GM23338 (cell line): Measurements from ENCODE around the gene CNBD2. TPM values are rescaled to one million over a fixed set of nuclear protein-coding genes. Genes with fewer than 3 reads are reported as not detected.

Experiments
- ATAC-seq: fragments of 200-7000 bp; cut with Tn5 transposase; 3 replicates; pipeline ENCODE4 v1.9.1; 2020
- DNase-seq: peaks from one replicate; pipeline ENCODE4 v3.0.0-alpha.2; 2015; ENCODE audit warnings: low spot score
- H2AFZ ChIP-seq: fragments of 200-600 bp; sonication (generic); 2 replicates; pipeline ENCODE4 v1.8.0; 2016; ENCODE audit warnings: antibody characterized with exemption, mild to moderate bottlenecking, moderate library complexity
- H3F3A ChIP-seq: fragments of 200-600 bp; sonication (generic); replicated peaks from 2 replicates; pipeline ENCODE4 v1.8.0; 2017; ENCODE audit warnings: antibody characterized with exemption, mixed run types, low read depth
- H3K27ac ChIP-seq: fragments of 200-600 bp; sonication (generic); 2 replicates; pipeline ENCODE4 v1.6.1; 2016; ENCODE audit warnings: low read depth
- H3K27me3 ChIP-seq: fragments of 200-600 bp; sonication (generic); 2 replicates; pipeline ENCODE4 v1.8.0; 2016; ENCODE audit warnings: mild to moderate bottlenecking, mixed run types, moderate library complexity; ENCODE audit not compliant: insufficient read depth
- H3K36me3 ChIP-seq: fragments of 200-600 bp; sonication (generic); 2 replicates; pipeline ENCODE4 v1.8.0; 2016; ENCODE audit warnings: mild to moderate bottlenecking; ENCODE audit not compliant: insufficient read depth
- H3K4me1 ChIP-seq: fragments of 200-600 bp; sonication (generic); 2 replicates; pipeline ENCODE4 v1.8.0; 2016; ENCODE audit warnings: mild to moderate bottlenecking, moderate library complexity; ENCODE audit not compliant: insufficient read depth
- H3K4me2 ChIP-seq: fragments of 200-600 bp; sonication (generic); 2 replicates; pipeline ENCODE4 v1.7.1; 2017; ENCODE audit warnings: mixed run types
- H3K4me3 ChIP-seq: fragments of 200-600 bp; sonication (generic); 2 replicates; pipeline ENCODE4 v1.6.1; 2016; ENCODE audit warnings: mixed run types
- H3K79me2 ChIP-seq: fragments of 200-600 bp; sonication (generic); replicated peaks from 2 replicates; pipeline ENCODE4 v1.8.0; 2017; ENCODE audit warnings: mild to moderate bottlenecking; ENCODE audit not compliant: insufficient read depth
- H3K9me2 ChIP-seq: fragments of 200-600 bp; sonication (generic); 2 replicates; pipeline ENCODE4 v1.8.0; 2017; ENCODE audit not compliant: insufficient read depth
- H4K20me1 ChIP-seq: fragments of 200-600 bp; sonication (generic); replicated peaks from 2 replicates; pipeline ENCODE4 v1.8.0; 2017; ENCODE audit warnings: mild to moderate bottlenecking; ENCODE audit not compliant: insufficient read depth
- H3K27ac Mint-ChIP-seq: 2 replicates; pipeline ENCODE4 v1.8.0; 2020; ENCODE audit warnings: inconsistent platforms, mild to moderate bottlenecking, moderate library complexity, mixed read lengths
- H3K27me3 Mint-ChIP-seq: 3 replicates; pipeline ENCODE4 v1.8.0; 2022; ENCODE audit warnings: low read depth, mild to moderate bottlenecking, moderate library complexity, mixed read lengths, inconsistent platforms; ENCODE audit not compliant: insufficient read depth, poor library complexity
- H3K36me3 Mint-ChIP-seq: 3 replicates; pipeline ENCODE4 v1.8.0; 2021; ENCODE audit warnings: low read depth, mild to moderate bottlenecking, inconsistent platforms, moderate library complexity, mixed read lengths
- H3K4me1 Mint-ChIP-seq: 3 replicates; pipeline ENCODE4 v1.8.0; 2020; ENCODE audit warnings: mild to moderate bottlenecking, inconsistent platforms, mixed read lengths
- H3K4me3 Mint-ChIP-seq: 3 replicates; pipeline ENCODE4 v1.8.0; 2021; ENCODE audit warnings: moderate library complexity, mild to moderate bottlenecking, inconsistent platforms, mixed read lengths
- H3K9me3 Mint-ChIP-seq: 3 replicates; pipeline ENCODE4 v1.8.0; 2020; ENCODE audit warnings: moderate library complexity, mild to moderate bottlenecking, inconsistent platforms, mixed read lengths
- CREB1 ChIP-seq: fragments of 250-450 bp; sonication (Bioruptor Pico); IDR thresholded peaks from 2 replicates; pipeline ENCODE4 v1.5.0; 2020; ENCODE audit warnings: low read depth, mild to moderate bottlenecking, moderate library complexity
- EZH2 ChIP-seq: fragments of 200-600 bp; sonication (generic); IDR thresholded peaks from one replicate; pipeline ENCODE4 v1.8.0; 2017; ENCODE audit warnings: antibody characterized with exemption, mild to moderate bottlenecking, low read depth; ENCODE audit not compliant: unreplicated experiment
- EZH2phosphoT487 ChIP-seq: fragments of 200-600 bp; sonication (generic); IDR thresholded peaks from one replicate; pipeline ENCODE4 v1.8.1; 2018; ENCODE audit warnings: antibody characterized with exemption; ENCODE audit not compliant: unreplicated experiment
- JUNB ChIP-seq: IDR thresholded peaks from one replicate; pipeline ENCODE4 v1.6.1; 2016; ENCODE audit warnings: antibody characterized with exemption; ENCODE audit not compliant: unreplicated experiment
- NANOG ChIP-seq: IDR thresholded peaks from 2 replicates; pipeline ENCODE4 v1.6.1; 2016; ENCODE audit warnings: antibody characterized with exemption, borderline replicate concordance
- POLR2AphosphoS5 ChIP-seq: IDR thresholded peaks from 2 replicates; pipeline ENCODE4 v1.6.1; 2016; ENCODE audit warnings: antibody characterized with exemption, low read depth
- STAT1 ChIP-seq: IDR thresholded peaks from one replicate; pipeline ENCODE4 v1.6.1; 2016; ENCODE audit warnings: antibody characterized with exemption; ENCODE audit not compliant: unreplicated experiment
- ZNF114 ChIP-seq: fragments of 250-450 bp; sonication (Bioruptor Pico); IDR thresholded peaks from 2 replicates; pipeline ENCODE4 v1.5.0; 2020; ENCODE audit warnings: mild to moderate bottlenecking, moderate library complexity
- ZNF331 ChIP-seq: fragments of 250-450 bp; sonication (Bioruptor Pico); IDR thresholded peaks from 2 replicates; pipeline ENCODE4 v1.5.0; 2020; ENCODE audit warnings: low read depth, mild to moderate bottlenecking, moderate library complexity
- polyA plus RNA-seq: library from polyadenylated mRNA; unstranded; fragments of >200 nt; fragmentation: Nextera tagmentation; extraction: Ambion mirVana; gene quantifications from 2 replicates; pipeline ENCODE4 v1.2.1, GENCODE V29; 2016
- total RNA-seq: library from RNA; depleted of rRNA; stranded (reverse); fragments of >200 nt; shearing (Covaris generic); gene quantifications from 2 replicates; pipeline ENCODE4 v1.2.3, GENCODE V29; 2014
- TF ChIP-seq, protein P1 (sequence below), 2 experiments: fragments of 200-600 bp in 1 of 2; sonication (generic) in 1 of 2; conservative IDR thresholded peaks; 2 replicates each; pipeline versions ENCODE4 v1.5.1 to v1.6.1; 2016 to 2017; ENCODE audit warnings: antibody characterized with exemption in 2 of 2, low read depth in 2 of 2, mild to moderate bottlenecking in 2 of 2, moderate library complexity in 1 of 2
- TF ChIP-seq, protein P2 (sequence below): fragments of 250-450 bp; sonication (Bioruptor Pico); IDR thresholded peaks from 2 replicates; pipeline ENCODE4 v1.5.0; 2020; ENCODE audit warnings: mild to moderate bottlenecking, moderate library complexity
- TF ChIP-seq, protein P3 (sequence below): IDR thresholded peaks from 2 replicates; pipeline ENCODE4 v1.6.1; 2016; ENCODE audit warnings: antibody characterized with exemption
- TF ChIP-seq, protein P4 (sequence below): IDR thresholded peaks from one replicate; pipeline ENCODE4 v1.6.1; 2018; ENCODE audit warnings: antibody characterized with exemption; ENCODE audit not compliant: unreplicated experiment

The CNBD2 gene
- total and polyA plus RNA-seq, 2 experiments from 2014 or later: 2.7 TPM; not detected in 1

DNA sequence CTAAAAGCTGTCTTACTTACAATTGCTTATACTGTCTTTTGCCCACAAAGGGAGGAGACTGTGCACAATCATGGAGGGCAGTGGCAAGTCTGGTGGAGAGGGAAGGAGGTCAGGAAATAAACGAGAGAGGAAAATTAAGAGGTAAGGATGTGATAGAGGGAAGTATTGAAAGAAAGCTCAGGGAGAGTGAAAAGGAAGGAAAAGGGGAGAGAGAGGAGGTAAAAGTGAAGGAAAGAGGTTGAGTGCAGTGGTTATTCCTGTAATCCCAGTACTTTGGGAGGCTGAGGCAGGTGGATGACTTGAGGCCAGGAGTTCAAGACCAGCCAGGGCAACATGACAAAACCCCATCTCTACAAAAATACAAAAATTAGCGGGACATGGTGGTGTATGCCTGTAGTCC lies 103.5 kb downstream of the CNBD2 start (continued):
- TF ChIP-seq EZH2phosphoT487: no peak
- TF ChIP-seq NANOG: no peak
- TF ChIP-seq JUNB: no peak

DNA sequence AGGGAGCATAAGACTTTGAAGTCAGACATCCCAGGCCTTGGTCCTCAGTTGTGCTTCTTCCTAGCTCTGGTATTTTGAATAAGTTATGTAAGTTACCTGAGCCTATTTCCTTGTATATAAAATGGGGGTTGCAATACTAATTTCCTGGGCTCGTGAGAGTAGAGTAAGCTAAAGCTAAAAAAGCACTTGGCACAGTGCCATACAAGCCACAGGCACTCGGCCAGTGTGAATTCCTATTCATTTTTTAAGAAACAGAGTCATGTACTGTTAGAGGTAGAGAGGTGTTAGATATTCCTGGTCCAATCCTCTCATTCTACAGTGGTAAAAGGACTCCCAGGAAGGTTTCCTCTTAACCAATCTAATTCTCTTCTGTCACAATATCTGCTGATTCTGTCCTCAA lies 106.6 kb downstream of the CNBD2 start:
- DNase-seq (no peak), ATAC-seq (no peak)
- Histone ChIP-seq H3K4me1 (peaks cover 5% of the 10 kb centered on the region; the same call in 1 of the 2 replicates), H3K79me2 (no peaks in the 10 kb centered on the region), H3K4me2 (no peak overlapping the region), H3K9me2 (no peaks in the 10 kb centered on the region), H3K27me3 (no peaks in the 10 kb centered on the region), H3K4me3 (no peak overlapping the region), H3K36me3 (no peaks in the 10 kb centered on the region), H4K20me1 (no peaks in the 10 kb centered on the region), H2AFZ (no peak overlapping the region), H3F3A (no peaks in the 10 kb centered on the region), H3K27ac (no peak overlapping the region)
- Mint-ChIP-seq H3K36me3 (no peaks in the 10 kb centered on the region), H3K4me1 (peaks cover 10% of the 10 kb centered on the region), H3K9me3 (peaks cover 4% of the 10 kb centered on the region; the same call in 1 of the 3 replicates), H3K27me3 (peaks cover 5% of the 10 kb centered on the region), H3K4me3 (no peak overlapping the region), H3K27ac (no peak overlapping the region)
- TF ChIP-seq, protein P1, sequence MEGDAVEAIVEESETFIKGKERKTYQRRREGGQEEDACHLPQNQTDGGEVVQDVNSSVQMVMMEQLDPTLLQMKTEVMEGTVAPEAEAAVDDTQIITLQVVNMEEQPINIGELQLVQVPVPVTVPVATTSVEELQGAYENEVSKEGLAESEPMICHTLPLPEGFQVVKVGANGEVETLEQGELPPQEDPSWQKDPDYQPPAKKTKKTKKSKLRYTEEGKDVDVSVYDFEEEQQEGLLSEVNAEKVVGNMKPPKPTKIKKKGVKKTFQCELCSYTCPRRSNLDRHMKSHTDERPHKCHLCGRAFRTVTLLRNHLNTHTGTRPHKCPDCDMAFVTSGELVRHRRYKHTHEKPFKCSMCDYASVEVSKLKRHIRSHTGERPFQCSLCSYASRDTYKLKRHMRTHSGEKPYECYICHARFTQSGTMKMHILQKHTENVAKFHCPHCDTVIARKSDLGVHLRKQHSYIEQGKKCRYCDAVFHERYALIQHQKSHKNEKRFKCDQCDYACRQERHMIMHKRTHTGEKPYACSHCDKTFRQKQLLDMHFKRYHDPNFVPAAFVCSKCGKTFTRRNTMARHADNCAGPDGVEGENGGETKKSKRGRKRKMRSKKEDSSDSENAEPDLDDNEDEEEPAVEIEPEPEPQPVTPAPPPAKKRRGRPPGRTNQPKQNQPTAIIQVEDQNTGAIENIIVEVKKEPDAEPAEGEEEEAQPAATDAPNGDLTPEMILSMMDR (conservative IDR thresholded peaks at IDR 0.05; ENCODE audit: low read depth in 2 of 2): no peak
- no peak for TF ChIP-seq JUNB
- TF ChIP-seq EZH2phosphoT487: no peak
- TF ChIP-seq, protein P2, sequence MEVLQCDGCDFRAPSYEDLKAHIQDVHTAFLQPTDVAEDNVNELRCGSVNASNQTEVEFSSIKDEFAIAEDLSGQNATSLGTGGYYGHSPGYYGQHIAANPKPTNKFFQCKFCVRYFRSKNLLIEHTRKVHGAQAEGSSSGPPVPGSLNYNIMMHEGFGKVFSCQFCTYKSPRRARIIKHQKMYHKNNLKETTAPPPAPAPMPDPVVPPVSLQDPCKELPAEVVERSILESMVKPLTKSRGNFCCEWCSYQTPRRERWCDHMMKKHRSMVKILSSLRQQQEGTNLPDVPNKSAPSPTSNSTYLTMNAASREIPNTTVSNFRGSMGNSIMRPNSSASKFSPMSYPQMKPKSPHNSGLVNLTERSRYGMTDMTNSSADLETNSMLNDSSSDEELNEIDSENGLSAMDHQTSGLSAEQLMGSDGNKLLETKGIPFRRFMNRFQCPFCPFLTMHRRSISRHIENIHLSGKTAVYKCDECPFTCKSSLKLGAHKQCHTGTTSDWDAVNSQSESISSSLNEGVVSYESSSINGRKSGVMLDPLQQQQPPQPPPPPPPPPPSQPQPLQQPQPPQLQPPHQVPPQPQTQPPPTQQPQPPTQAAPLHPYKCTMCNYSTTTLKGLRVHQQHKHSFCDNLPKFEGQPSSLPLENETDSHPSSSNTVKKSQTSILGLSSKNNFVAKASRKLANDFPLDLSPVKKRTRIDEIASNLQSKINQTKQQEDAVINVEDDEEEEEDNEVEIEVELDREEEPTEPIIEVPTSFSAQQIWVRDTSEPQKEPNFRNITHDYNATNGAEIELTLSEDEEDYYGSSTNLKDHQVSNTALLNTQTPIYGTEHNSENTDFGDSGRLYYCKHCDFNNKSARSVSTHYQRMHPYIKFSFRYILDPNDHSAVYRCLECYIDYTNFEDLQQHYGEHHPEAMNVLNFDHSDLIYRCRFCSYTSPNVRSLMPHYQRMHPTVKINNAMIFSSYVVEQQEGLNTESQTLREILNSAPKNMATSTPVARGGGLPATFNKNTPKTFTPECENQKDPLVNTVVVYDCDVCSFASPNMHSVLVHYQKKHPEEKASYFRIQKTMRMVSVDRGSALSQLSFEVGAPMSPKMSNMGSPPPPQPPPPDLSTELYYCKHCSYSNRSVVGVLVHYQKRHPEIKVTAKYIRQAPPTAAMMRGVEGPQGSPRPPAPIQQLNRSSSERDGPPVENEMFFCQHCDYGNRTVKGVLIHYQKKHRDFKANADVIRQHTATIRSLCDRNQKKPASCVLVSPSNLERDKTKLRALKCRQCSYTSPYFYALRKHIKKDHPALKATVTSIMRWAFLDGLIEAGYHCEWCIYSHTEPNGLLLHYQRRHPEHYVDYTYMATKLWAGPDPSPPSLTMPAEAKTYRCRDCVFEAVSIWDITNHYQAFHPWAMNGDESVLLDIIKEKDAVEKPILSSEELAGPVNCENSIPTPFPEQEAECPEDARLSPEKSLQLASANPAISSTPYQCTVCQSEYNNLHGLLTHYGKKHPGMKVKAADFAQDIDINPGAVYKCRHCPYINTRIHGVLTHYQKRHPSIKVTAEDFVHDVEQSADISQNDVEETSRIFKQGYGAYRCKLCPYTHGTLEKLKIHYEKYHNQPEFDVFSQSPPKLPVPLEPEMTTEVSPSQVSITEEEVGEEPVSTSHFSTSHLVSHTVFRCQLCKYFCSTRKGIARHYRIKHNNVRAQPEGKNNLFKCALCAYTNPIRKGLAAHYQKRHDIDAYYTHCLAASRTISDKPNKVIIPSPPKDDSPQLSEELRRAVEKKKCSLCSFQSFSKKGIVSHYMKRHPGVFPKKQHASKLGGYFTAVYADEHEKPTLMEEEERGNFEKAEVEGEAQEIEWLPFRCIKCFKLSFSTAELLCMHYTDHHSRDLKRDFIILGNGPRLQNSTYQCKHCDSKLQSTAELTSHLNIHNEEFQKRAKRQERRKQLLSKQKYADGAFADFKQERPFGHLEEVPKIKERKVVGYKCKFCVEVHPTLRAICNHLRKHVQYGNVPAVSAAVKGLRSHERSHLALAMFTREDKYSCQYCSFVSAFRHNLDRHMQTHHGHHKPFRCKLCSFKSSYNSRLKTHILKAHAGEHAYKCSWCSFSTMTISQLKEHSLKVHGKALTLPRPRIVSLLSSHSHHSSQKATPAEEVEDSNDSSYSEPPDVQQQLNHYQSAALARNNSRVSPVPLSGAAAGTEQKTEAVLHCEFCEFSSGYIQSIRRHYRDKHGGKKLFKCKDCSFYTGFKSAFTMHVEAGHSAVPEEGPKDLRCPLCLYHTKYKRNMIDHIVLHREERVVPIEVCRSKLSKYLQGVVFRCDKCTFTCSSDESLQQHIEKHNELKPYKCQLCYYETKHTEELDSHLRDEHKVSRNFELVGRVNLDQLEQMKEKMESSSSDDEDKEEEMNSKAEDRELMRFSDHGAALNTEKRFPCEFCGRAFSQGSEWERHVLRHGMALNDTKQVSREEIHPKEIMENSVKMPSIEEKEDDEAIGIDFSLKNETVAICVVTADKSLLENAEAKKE: no peak
- TF ChIP-seq NANOG: no peak
- TF ChIP-seq POLR2AphosphoS5: no peak
- TF ChIP-seq CREB1: no peak
- no peak for TF ChIP-seq EZH2
- TF ChIP-seq STAT1: no peak
- TF ChIP-seq ZNF114 (CRISPR knock-in tag): no peak
- TF ChIP-seq ZNF331: no peak
- TF ChIP-seq, protein P3, sequence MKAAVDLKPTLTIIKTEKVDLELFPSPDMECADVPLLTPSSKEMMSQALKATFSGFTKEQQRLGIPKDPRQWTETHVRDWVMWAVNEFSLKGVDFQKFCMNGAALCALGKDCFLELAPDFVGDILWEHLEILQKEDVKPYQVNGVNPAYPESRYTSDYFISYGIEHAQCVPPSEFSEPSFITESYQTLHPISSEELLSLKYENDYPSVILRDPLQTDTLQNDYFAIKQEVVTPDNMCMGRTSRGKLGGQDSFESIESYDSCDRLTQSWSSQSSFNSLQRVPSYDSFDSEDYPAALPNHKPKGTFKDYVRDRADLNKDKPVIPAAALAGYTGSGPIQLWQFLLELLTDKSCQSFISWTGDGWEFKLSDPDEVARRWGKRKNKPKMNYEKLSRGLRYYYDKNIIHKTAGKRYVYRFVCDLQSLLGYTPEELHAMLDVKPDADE: no peak
- TF ChIP-seq, protein P4, sequence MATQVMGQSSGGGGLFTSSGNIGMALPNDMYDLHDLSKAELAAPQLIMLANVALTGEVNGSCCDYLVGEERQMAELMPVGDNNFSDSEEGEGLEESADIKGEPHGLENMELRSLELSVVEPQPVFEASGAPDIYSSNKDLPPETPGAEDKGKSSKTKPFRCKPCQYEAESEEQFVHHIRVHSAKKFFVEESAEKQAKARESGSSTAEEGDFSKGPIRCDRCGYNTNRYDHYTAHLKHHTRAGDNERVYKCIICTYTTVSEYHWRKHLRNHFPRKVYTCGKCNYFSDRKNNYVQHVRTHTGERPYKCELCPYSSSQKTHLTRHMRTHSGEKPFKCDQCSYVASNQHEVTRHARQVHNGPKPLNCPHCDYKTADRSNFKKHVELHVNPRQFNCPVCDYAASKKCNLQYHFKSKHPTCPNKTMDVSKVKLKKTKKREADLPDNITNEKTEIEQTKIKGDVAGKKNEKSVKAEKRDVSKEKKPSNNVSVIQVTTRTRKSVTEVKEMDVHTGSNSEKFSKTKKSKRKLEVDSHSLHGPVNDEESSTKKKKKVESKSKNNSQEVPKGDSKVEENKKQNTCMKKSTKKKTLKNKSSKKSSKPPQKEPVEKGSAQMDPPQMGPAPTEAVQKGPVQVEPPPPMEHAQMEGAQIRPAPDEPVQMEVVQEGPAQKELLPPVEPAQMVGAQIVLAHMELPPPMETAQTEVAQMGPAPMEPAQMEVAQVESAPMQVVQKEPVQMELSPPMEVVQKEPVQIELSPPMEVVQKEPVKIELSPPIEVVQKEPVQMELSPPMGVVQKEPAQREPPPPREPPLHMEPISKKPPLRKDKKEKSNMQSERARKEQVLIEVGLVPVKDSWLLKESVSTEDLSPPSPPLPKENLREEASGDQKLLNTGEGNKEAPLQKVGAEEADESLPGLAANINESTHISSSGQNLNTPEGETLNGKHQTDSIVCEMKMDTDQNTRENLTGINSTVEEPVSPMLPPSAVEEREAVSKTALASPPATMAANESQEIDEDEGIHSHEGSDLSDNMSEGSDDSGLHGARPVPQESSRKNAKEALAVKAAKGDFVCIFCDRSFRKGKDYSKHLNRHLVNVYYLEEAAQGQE: no peak
